HG03280 (cell line): ENCODE data around the gene ZNF516.

Experiments used
- ATAC-seq: cut with Tn5 transposase; IDR thresholded peaks from one replicate; pipeline ENCODE4 v1.9.1; 2021; ENCODE audit warnings: mild to moderate bottlenecking, moderate library complexity; ENCODE audit not compliant: unreplicated experiment

ZNF516 gene

GRCh38 chr18:76370201-76370600, 124.8 kb downstream of the ZNF516 start:
- no peak for ATAC-seq

- no peak for ATAC-seq
These were observed 125.3 kb downstream of the ZNF516 start for GRCh38 chr18:76369791-76370190.

- no peak for ATAC-seq
These were observed 126.1 kb downstream of the ZNF516 start for GRCh38 chr18:76368976-76369375.

- no peak for ATAC-seq
These were observed 126.8 kb downstream of the ZNF516 start for GRCh38 chr18:76368271-76368670.

GRCh38 chr18:76367168-76368125, 127.6 kb downstream of the ZNF516 start:
- no peak for ATAC-seq

GRCh38 chr18:76365561-76365960, 129.5 kb downstream of the ZNF516 start:
- no peak for ATAC-seq

- peak; percentile 65 for ATAC-seq
These were observed 130.5 kb downstream of the ZNF516 start for GRCh38 chr18:76364282-76365259.

- no peak for ATAC-seq
These were observed 131.5 kb downstream of the ZNF516 start for GRCh38 chr18:76363436-76364120.

GRCh38 chr18:76362676-76363075, 132.4 kb downstream of the ZNF516 start:
- ATAC-seq = no peak

GRCh38 chr18:76361219-76361618, 133.8 kb downstream of the ZNF516 start:
- ATAC-seq = no peak

GRCh38 chr18:76359909-76360308, 135.1 kb downstream of the ZNF516 start:
- no peak for ATAC-seq

GRCh38 chr18:76358774-76359173, 136.3 kb downstream of the ZNF516 start:
- no peak for ATAC-seq

GRCh38 chr18:76357585-76358260, 137.3 kb downstream of the ZNF516 start:
- ATAC-seq = no peak

GRCh38 chr18:76357174-76357573, 137.9 kb downstream of the ZNF516 start:
- ATAC-seq = no peak

GRCh38 chr18:76356666-76357065, 138.4 kb downstream of the ZNF516 start:
- no peak for ATAC-seq

- no peak for ATAC-seq
These were observed 140.7 kb downstream of the ZNF516 start for GRCh38 chr18:76354348-76354747.

GRCh38 chr18:76353500-76353899, 141.5 kb downstream of the ZNF516 start:
- ATAC-seq = no peak

GRCh38 chr18:76353046-76353445, 142.0 kb downstream of the ZNF516 start:
- no peak for ATAC-seq

GRCh38 chr18:76351961-76352581, 143.0 kb downstream of the ZNF516 start:
- no peak for ATAC-seq
